ACC112 (cell line): Measurements from ENCODE around the gene SERGEF.

Source experiments
- H2AFZ ChIP-seq: fragments of 200-600 bp; sonication (generic); one replicate; pipeline ENCODE4 v1.6.0; 2017; ENCODE audit warnings: antibody characterized with exemption, low read length; ENCODE audit not compliant: unreplicated experiment
- H3K27ac ChIP-seq: fragments of 200-600 bp; sonication (generic); 2 replicates; pipeline ENCODE4 v1.5.1; 2014; ENCODE audit warnings: low read depth, mild to moderate bottlenecking, antibody characterized with exemption, low read length, moderate library complexity
- H3K27me3 ChIP-seq: fragments of 200-600 bp; sonication (generic); 2 replicates; pipeline ENCODE4 v1.6.1; 2014; ENCODE audit warnings: mild to moderate bottlenecking, antibody characterized with exemption, low read length, moderate library complexity, mixed read lengths; ENCODE audit not compliant: insufficient read depth
- H3K36me3 ChIP-seq: fragments of 200-600 bp; sonication (generic); 2 replicates; pipeline ENCODE4 v1.6.1; 2016; ENCODE audit warnings: mild to moderate bottlenecking, antibody characterized with exemption, low read length, moderate library complexity, mixed read lengths; ENCODE audit not compliant: insufficient read depth
- H3K4me1 ChIP-seq: fragments of 200-600 bp; sonication (generic); one replicate; pipeline ENCODE4 v1.6.1; 2016; ENCODE audit warnings: low read length, mixed read lengths; ENCODE audit not compliant: insufficient read depth, unreplicated experiment, control insufficient read depth
- H3K4me3 ChIP-seq: fragments of 200-600 bp; sonication (generic); 2 replicates; pipeline ENCODE4 v1.5.1; 2014; ENCODE audit warnings: mild to moderate bottlenecking, low read depth, low read length
- H3K79me2 ChIP-seq: fragments of 200-600 bp; sonication (generic); one replicate; pipeline ENCODE4 v1.6.0; 2016; ENCODE audit warnings: low read length; ENCODE audit not compliant: control insufficient read depth, unreplicated experiment, insufficient read depth

The SERGEF gene

DNA sequence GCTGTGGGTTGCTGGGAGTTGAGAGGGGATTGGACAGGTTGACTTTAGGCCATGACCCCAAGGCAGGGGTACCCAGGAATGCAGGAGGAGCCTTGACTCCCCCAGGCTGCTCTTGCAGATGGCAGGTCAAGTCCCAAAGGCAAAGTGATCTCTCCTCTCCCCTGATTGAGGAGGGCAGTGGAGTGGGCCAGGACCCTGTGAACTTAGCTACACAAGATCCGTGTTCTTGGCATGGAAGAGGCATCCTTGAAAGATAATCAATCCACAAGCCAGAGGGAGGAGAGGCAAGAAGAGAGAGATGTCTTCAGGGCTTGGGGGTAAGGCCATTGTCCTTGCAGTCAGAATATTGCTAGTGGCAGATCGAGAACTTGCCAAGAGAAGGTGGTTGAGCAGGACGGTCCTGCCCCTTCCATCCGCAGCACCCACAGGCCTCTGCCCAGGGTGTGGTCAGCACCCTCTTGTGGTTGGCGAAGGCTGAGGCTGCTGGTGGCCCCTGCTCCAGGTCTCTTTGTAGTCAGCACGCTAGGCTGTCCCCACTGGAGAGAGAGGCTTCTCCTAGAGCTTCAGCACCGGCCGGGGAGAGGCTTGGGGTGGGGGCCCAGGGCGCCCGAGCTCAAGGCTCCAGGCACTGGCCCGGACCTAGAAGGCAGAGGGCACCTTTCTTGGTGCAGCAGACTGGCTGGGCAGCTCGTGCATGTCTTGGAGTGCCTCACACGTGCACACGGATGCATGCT lies 232.8 kb downstream of the SERGEF start:
- Histone ChIP-seq H3K27me3 (peaks cover 8% of the 10 kb centered on the region; the same call in 1 of the 2 replicates), H3K79me2 (no peaks in the 10 kb centered on the region), H3K36me3 (no peaks in the 10 kb centered on the region), H3K4me3 (no peak overlapping the region), H3K27ac (no peak overlapping the region), H3K4me1 (no peaks in the 10 kb centered on the region), H2AFZ (no peak overlapping the region)

GRCh38 chr11:17778956-17779860 lies 233.6 kb downstream of the SERGEF start:
- Histone ChIP-seq H3K4me3 (no peak overlapping the region), H3K4me1 (no peaks in the 10 kb centered on the region), H3K27ac (no peak overlapping the region), H2AFZ (no peak overlapping the region), H3K36me3 (no peaks in the 10 kb centered on the region), H3K79me2 (no peaks in the 10 kb centered on the region), H3K27me3 (peaks cover 8% of the 10 kb centered on the region; the same call in 1 of the 2 replicates)

DNA sequence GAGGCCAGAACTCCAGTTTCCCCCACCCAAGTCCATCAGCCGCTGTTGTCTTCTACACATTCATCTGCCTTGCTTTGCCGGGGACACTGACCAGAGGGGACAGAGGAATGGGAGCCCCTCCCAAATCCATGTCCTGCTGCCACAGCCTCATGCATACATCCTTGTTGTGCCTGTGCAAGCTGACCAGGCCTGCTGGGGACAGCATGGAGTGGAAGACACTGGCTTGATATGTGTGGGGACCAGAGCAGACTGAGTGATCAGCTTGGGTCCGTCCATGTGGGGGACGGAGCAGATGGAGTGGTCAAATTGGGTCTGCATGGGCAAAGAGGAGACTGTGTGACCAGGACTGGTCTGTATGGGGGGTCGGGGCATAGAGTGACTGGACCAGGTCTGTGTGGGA lies 234.5 kb downstream of the SERGEF start:
- H3K4me1 ChIP-seq, result no peaks in the 10 kb centered on the region
- no peaks in the 10 kb centered on the region for H3K79me2 ChIP-seq

GRCh38 chr11:17777738-17778091 lies 235.1 kb downstream of the SERGEF start:
- Histone ChIP-seq H3K36me3 (no peaks in the 10 kb centered on the region), H3K4me3 (no peak overlapping the region), H3K79me2 (no peaks in the 10 kb centered on the region), H3K27ac (no peak overlapping the region), H2AFZ (no peak overlapping the region), H3K4me1 (no peaks in the 10 kb centered on the region), H3K27me3 (peaks cover 8% of the 10 kb centered on the region; the same call in 1 of the 2 replicates)

More for the DNA sequence above, 234.5 kb downstream of the SERGEF start:
- no peaks in the 10 kb centered on the region for H3K36me3 ChIP-seq
- no peak overlapping the region for H2AFZ ChIP-seq
- H3K27ac ChIP-seq, result no peak overlapping the region
- peaks cover 8% of the 10 kb centered on the region; the same call in 1 of the 2 replicates for H3K27me3 ChIP-seq
- no peak overlapping the region for H3K4me3 ChIP-seq

DNA sequence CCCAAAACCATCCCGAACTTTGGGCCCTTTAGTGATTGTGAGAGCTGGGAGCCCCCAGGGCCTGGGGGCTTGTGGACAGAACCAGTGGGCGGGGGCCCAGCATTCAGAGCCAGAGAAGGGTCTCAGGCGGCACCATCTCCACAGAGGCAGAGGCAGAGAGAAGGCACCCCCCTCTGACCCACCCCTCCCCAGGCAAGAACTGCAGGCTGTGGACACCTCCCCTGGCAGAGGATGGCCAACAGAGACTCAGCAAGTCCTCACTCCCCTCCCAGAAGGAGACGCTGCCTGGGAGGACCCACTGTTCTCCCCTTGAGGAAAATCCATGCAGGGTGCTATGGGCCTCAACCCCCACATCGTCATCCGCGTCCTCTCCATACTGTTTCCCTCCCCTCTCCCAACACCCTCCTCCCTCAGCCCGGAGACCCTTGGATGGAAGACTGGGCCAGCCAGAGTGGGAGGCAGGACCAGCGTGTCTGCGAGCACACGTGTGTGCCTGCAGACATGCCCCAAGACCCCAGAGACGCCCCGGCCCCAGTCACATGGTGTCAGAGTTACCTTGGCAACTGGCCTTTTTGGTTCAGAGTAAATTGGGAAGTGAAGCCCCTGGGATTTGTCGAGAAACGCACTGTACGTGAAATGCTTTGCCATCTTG lies 235.6 kb downstream of the SERGEF start:
- no peak overlapping the region for H3K4me3 ChIP-seq
- H3K36me3 ChIP-seq, result no peaks in the 10 kb centered on the region
- no peaks in the 10 kb centered on the region for H3K79me2 ChIP-seq
- no peaks in the 10 kb centered on the region for H3K4me1 ChIP-seq
- no peak overlapping the region for H3K27ac ChIP-seq
- 0 out of 2 replicates have a peak, but pooled peaks cover 4% of the 10 kb centered on the region for H3K27me3 ChIP-seq
- H2AFZ ChIP-seq, result no peak overlapping the region

- no peaks in the 10 kb centered on the region for H3K79me2 ChIP-seq
- H2AFZ ChIP-seq, result no peak overlapping the region
- no peak overlapping the region for H3K27ac ChIP-seq
- H3K36me3 ChIP-seq, result no peaks in the 10 kb centered on the region
- H3K4me3 ChIP-seq, result no peak overlapping the region
- H3K4me1 ChIP-seq, result no peaks in the 10 kb centered on the region
- 0 out of 2 replicates have a peak, but pooled peaks cover 2% of the 10 kb centered on the region for H3K27me3 ChIP-seq
Measured at GRCh38 chr11:17776212-17776875, 236.5 kb downstream of the SERGEF start.

DNA sequence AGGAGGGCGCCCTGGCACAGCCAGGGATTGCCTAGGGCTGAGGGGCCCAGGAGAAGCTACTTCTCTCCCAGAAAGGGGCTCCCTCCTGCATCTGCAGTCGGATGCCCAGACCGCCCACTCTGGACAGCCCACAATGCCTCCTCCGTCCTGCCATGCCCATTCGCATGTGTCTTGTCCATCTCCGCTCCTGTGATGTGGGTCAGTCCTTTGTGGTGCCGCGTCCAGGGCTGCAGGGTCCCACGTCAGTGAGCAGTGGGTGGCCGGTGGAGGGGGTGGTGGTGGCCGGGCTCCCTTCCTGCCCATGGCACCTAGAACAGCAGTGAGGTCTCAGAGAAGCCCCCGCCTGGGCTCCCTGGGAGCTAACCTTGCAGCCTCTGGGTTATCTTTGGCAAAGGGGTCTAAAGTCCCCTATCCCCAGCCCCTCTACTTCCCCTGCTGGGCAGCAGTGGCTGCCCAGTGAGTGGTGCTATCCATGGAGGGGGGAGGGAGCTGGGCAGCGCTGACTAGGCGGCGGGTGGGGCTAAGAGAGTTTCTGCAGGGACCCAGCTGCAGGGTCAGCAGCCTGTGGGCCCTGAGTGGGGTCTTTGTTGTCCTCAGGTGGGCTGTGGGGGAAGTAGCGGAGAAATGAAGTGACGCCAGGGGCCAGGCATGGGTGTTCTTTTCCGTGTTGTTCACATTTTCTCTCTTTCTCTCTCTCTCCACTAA lies 237.2 kb downstream of the SERGEF start:
- Histone ChIP-seq H2AFZ (no peak overlapping the region), H3K79me2 (no peaks in the 10 kb centered on the region), H3K36me3 (no peaks in the 10 kb centered on the region), H3K27ac (no peak overlapping the region), H3K4me3 (no peak overlapping the region), H3K27me3 (no peaks in the 10 kb centered on the region), H3K4me1 (no peaks in the 10 kb centered on the region)

GRCh38 chr11:17775035-17775348 lies 237.9 kb downstream of the SERGEF start:
- H3K27ac ChIP-seq, result no peak overlapping the region
- no peaks in the 10 kb centered on the region for H3K27me3 ChIP-seq
- no peak overlapping the region for H3K4me3 ChIP-seq
- no peaks in the 10 kb centered on the region for H3K36me3 ChIP-seq
- H2AFZ ChIP-seq, result no peak overlapping the region
- no peaks in the 10 kb centered on the region for H3K79me2 ChIP-seq
- H3K4me1 ChIP-seq, result no peaks in the 10 kb centered on the region

GRCh38 chr11:17774232-17775034 lies 238.4 kb downstream of the SERGEF start:
- H3K36me3 ChIP-seq, result no peaks in the 10 kb centered on the region
- no peaks in the 10 kb centered on the region for H3K4me1 ChIP-seq
- H3K4me3 ChIP-seq, result no peak overlapping the region
- no peak overlapping the region for H2AFZ ChIP-seq
- H3K79me2 ChIP-seq, result no peaks in the 10 kb centered on the region
- H3K27ac ChIP-seq, result no peak overlapping the region
- no peaks in the 10 kb centered on the region for H3K27me3 ChIP-seq
